GM12864 (cell line): ENCODE data around the gene DSP.

Source experiments
- DNase-seq: peaks from one replicate; pipeline ENCODE4 v3.0.0-alpha.2; 2011; ENCODE audit warnings: low read depth
- H3K4me3 ChIP-seq: 2 replicates; pipeline ENCODE4 v1.5.1; 2011; ENCODE audit warnings: mild to moderate bottlenecking, low read depth, low read length, control low read depth
- TF ChIP-seq, protein P1 (sequence below): IDR thresholded peaks from 2 replicates; pipeline ENCODE4 v1.5.1; 2011; ENCODE audit warnings: low read depth, mild to moderate bottlenecking, moderate library complexity, low read length, control low read depth, inconsistent platforms; ENCODE audit errors: missing control alignments

The DSP gene

DNA sequence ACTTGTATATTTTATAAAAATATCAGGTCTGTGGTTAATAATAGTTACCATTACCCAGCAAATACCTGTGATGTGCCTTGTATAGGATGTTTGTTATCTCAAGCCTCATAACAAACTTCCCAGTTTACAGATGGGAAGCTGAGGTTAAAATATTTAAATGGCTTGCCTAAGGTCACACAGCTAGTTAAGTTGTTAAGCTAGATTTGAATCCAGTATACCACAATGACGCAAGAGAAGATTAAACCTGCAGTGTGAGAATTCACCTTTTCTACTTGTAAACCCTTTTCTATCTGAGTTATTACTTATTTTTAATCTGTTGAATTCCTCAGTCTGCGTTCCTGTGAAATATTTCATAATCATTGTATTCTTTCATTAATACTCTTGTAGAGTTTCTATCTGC lies 4.9 kb downstream of the DSP start:
- no peak for DNase-seq
- H3K4me3 ChIP-seq: no peak overlapping the region
- TF ChIP-seq, protein P1, sequence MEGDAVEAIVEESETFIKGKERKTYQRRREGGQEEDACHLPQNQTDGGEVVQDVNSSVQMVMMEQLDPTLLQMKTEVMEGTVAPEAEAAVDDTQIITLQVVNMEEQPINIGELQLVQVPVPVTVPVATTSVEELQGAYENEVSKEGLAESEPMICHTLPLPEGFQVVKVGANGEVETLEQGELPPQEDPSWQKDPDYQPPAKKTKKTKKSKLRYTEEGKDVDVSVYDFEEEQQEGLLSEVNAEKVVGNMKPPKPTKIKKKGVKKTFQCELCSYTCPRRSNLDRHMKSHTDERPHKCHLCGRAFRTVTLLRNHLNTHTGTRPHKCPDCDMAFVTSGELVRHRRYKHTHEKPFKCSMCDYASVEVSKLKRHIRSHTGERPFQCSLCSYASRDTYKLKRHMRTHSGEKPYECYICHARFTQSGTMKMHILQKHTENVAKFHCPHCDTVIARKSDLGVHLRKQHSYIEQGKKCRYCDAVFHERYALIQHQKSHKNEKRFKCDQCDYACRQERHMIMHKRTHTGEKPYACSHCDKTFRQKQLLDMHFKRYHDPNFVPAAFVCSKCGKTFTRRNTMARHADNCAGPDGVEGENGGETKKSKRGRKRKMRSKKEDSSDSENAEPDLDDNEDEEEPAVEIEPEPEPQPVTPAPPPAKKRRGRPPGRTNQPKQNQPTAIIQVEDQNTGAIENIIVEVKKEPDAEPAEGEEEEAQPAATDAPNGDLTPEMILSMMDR: no peak

DNA sequence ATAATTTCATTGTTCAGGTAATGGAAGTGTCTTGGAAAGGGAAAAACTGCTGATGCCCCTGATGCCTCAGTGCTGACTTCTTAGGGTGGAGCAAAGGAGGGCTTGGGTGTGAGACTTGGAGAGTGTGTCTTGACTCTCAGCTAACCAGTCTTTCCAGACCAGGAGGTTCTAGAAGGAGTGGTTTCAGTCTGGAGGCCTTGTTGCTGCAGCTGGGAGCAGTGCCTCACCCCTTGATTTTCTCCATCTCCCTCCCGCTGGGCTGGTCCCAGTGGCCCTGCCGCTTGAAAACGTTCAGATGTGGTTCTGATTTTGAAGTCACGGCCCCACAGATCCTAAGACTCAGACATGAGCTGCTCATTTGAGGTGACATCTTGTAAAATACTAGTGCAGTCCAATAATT lies 5.4 kb downstream of the DSP start:
- DNase-seq: no peak
- no peak overlapping the region for H3K4me3 ChIP-seq
- TF ChIP-seq, protein P1: no peak

DNA sequence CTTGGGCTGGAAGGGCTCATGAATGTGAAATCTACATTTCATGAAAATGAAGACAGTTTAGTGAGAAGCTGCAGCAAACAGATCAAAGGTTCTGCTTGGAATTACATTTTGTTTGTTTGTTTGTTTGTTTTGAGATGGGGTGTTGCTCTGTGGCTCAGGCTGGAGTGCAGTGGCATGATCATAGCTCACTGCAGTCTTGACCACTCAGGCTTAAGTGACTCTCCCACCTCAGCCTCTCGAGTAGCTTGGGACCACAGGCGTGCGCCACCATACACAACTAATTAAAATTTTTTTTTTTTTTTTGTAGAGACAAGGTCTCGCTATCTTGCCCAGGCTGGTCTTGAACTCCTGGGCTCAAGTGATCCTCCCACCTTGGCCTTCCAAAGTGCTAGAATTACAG lies 5.8 kb downstream of the DSP start:
- TF ChIP-seq, protein P1: no peak
- H3K4me3 ChIP-seq: no peak overlapping the region
- DNase-seq: no peak

DNA sequence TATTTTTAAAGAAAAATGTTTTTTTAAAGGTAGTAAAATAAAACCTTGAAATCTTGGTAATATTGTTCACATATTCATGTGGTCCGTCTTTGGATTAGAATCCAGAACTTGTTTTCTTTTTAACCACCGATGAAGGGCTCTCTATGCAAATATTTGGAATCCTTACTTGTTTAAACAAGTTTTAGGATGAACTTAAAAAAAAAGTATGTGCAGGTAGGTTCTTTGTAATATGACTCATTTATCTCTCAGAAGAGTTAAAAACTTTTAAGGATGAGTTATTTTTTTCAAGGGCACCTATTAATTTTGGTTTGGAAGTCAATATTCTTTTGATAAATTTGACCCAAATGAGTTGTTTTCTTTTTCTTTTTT lies 8.9 kb downstream of the DSP start:
- TF ChIP-seq, protein P1: no peak
- DNase-seq: no peak
- no peak overlapping the region for H3K4me3 ChIP-seq

DNA sequence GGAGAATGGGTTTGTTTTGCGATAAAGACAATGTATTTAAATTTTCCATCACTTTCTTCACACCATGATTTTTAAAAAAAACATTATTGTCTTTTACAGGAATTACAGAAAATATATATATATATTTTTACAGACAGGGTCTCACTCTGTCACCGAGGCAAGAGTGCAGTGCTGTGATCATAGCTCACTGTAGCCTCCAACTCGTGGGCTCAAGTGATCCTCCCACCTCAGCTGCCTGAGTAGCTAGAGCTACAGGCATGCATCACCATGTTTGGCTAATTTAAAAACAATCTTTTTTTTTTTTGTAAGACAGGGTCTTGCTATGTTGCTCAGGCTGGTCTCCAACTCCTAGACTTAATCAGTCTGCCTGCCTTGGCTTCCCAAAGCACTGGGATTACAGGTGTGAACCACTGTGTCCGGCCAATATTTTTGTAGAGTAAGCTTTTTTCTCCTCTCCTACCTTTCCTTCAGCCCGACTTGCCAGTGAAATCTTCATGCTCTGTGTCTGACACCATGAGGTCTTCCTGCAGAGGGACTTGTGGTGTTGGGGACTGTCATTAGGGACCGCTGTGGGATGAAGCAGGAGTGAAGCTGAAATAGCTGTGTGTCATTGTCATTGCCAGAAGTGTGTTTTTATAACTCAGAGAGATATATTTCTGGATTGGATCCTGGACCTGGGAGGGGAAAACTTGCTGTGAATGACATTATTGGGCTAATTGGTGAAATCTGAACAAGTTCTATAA lies 13.2 kb downstream of the DSP start:
- TF ChIP-seq, protein P1: no peak
- no peak for DNase-seq
- no peak overlapping the region for H3K4me3 ChIP-seq

DNA sequence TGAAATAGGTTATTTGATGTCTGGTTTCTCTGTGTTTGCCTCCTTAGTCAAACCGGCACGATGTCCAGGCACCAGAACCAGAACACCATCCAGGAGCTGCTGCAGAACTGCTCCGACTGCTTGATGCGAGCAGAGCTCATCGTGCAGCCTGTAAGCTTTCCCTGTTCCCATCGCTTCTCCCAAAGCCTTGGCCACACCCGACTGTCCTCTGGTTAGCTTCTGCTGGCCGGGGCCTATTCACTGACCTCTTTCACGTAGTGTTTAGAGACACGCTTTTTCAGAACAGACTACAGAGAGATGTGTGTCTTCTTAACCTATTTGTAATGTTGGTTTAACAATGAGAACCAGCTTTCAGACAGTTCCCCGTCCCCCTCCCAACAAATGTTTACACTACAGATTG lies 14.2 kb downstream of the DSP start:
- no peak for DNase-seq
- TF ChIP-seq, protein P1: no peak
- H3K4me3 ChIP-seq: no peak overlapping the region

DNA sequence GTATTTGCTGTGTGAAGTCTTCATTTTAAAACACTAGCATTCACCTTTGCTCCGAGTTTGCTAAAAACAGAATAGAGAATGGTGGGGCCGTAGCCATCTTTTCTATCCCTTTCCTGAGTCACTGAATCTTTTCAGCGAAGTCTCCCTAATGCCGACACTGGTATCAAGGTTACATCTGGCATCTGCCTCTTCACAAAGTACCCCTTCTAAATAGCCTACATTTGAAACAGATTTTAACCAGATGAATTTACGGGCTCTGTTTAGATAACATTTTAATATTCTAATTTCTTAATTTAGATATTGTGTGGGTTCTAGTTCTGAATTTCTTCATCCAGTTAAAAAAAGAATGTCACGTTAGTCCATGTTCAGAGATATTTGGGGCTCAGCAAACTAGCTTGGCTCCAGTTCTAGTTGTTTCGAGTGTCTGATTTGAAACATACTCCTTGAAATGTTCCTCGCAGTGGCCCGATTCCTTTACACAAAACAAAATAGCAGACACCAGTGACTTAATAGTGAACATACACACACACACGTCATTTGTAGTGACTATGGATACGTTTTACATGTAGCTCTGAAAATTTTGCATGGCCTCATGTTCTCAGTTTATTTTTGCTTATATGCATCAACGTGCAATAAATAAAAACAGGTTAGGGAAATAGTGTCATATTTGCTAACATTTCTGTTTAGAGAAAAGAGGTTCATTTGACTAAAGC lies 15.1 kb downstream of the DSP start:
- TF ChIP-seq, protein P1: no peak
- no peak for DNase-seq
- H3K4me3 ChIP-seq: no peak overlapping the region
